Measurements from ENCODE around the gene RPS18. TPM values are rescaled to one million over a fixed set of nuclear protein-coding genes. Genes with fewer than 3 reads are reported as not detected.
A peak's percentile ranks its signal among the peaks of the same experiment; 100 is the strongest.

RPS18 gene
- total and polyA plus RNA-seq, 9 of the 15 experiments (the other 6 are each of a cell fraction or from before 2014, with no cell fraction given) = 5,023 to 17,516 (median 8,131) TPM

DNA sequence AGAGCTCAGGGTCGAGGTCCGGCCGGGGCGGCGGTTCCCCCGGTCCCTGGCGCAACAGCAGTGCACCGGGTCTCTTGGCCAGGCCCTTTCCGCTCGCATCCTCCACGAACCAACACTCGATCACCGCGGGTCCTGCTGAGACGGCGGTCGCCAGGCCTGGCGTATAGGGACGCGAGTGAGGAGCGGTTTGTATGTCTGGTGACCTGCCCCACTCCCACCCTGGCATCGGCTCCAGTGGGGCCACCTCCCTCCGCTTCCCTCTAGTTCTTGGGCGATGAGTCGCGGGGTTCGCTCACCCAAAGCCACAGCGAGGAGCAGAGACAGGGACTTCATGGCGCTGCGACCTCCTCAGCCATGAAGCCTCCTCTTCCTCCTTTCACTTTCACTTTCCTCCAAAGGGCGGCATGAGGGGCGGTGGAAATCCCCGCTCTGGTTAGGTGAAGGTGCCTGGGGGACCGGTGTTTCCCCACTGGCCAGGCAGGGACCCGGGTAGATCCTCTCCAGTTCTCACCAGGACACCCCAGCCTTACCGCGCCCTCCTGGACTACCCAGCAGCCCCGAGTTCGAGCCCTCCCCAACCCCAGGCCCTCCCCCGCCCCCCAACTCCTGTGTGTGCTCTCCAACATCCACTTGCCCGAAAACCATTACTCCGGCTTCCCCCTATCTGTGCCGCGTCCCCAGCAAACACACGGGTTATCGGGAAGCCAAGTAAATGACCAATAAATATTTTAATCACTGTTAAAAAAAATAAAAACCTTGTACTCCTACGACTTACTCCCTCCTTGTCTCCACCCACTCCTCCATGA is 42.0 kb downstream of the RPS18 start, which contains the start of gene TAPBP (continued):
- TF ChIP-seq, protein P1, sequence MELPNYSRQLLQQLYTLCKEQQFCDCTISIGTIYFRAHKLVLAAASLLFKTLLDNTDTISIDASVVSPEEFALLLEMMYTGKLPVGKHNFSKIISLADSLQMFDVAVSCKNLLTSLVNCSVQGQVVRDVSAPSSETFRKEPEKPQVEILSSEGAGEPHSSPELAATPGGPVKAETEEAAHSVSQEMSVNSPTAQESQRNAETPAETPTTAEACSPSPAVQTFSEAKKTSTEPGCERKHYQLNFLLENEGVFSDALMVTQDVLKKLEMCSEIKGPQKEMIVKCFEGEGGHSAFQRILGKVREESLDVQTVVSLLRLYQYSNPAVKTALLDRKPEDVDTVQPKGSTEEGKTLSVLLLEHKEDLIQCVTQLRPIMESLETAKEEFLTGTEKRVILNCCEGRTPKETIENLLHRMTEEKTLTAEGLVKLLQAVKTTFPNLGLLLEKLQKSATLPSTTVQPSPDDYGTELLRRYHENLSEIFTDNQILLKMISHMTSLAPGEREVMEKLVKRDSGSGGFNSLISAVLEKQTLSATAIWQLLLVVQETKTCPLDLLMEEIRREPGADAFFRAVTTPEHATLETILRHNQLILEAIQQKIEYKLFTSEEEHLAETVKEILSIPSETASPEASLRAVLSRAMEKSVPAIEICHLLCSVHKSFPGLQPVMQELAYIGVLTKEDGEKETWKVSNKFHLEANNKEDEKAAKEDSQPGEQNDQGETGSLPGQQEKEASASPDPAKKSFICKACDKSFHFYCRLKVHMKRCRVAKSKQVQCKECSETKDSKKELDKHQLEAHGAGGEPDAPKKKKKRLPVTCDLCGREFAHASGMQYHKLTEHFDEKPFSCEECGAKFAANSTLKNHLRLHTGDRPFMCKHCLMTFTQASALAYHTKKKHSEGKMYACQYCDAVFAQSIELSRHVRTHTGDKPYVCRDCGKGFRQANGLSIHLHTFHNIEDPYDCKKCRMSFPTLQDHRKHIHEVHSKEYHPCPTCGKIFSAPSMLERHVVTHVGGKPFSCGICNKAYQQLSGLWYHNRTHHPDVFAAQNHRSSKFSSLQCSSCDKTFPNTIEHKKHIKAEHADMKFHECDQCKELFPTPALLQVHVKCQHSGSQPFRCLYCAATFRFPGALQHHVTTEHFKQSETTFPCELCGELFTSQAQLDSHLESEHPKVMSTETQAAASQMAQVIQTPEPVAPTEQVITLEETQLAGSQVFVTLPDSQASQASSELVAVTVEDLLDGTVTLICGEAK (IDR thresholded peaks at IDR 0.05) = no peak; the same call in 1 of the 2 replicates
- TF ChIP-seq, protein P1 (CRISPR knock-in tag; IDR thresholded peaks at IDR 0.05) = no peak
- peak; percentile 35; the same call in 1 of the 2 replicates for TF ChIP-seq ZBTB7A (IDR thresholded peaks at IDR 0.05; ENCODE audit: borderline replicate concordance, control insufficient read depth, low read depth, low read length)
- TF ChIP-seq, protein P2, sequence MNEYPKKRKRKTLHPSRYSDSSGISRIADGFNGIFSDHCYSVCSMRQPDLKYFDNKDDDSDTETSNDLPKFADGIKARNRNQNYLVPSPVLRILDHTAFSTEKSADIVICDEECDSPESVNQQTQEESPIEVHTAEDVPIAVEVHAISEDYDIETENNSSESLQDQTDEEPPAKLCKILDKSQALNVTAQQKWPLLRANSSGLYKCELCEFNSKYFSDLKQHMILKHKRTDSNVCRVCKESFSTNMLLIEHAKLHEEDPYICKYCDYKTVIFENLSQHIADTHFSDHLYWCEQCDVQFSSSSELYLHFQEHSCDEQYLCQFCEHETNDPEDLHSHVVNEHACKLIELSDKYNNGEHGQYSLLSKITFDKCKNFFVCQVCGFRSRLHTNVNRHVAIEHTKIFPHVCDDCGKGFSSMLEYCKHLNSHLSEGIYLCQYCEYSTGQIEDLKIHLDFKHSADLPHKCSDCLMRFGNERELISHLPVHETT (CRISPR knock-in tag; conservative IDR thresholded peaks at IDR 0.05 in 1 of 2, IDR thresholded peaks at IDR 0.05 in 1 of 2) = peak in 1 of 2 experiments; percentile 74; a peak in 1 of 4 replicates
- no peak for TF ChIP-seq ZNF561 (CRISPR knock-in tag; conservative IDR thresholded peaks at IDR 0.05)
- no peak for TF ChIP-seq FUS (optimal IDR thresholded peaks at IDR 0.05; ENCODE audit: low read depth, low read length)
- TF ChIP-seq, protein P3, sequence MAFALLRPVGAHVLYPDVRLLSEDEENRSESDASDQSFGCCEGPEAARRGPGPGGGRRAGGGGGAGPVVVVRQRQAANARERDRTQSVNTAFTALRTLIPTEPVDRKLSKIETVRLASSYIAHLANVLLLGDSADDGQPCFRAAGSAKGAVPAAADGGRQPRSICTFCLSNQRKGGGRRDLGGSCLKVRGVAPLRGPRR (CRISPR knock-in tag; IDR thresholded peaks at IDR 0.05) = no peak
- no peak for TF ChIP-seq CHD4 (IDR thresholded peaks at IDR 0.05; ENCODE audit: insufficient read depth, insufficient replicate concordance, low read depth, low read length, poor library complexity, severe bottlenecking)
- no peak for TF ChIP-seq TCF7 (IDR thresholded peaks at IDR 0.05; ENCODE audit: borderline replicate concordance)
- no peak for TF ChIP-seq BCOR (IDR thresholded peaks at IDR 0.05)
- TF ChIP-seq GABPA (tag; conservative IDR thresholded peaks at IDR 0.05; ENCODE audit: low read depth) = 0 out of 2 replicates have a peak, but pooled peaks have one; percentile 5
- no peak for TF ChIP-seq ZNF41 (CRISPR knock-in tag; conservative IDR thresholded peaks at IDR 0.05)
- TF ChIP-seq, protein P4, sequence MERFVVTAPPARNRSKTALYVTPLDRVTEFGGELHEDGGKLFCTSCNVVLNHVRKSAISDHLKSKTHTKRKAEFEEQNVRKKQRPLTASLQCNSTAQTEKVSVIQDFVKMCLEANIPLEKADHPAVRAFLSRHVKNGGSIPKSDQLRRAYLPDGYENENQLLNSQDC (CRISPR knock-in tag; IDR thresholded peaks at IDR 0.05) = no peak

All from K562 (cell line).